Breast epithelium (tissue), 4 donors: Measurements from ENCODE around the gene PDCD2L. TPM values are rescaled to one million over a fixed set of nuclear protein-coding genes. Genes with fewer than 3 reads are reported as not detected.

ENCODE experiments used
- DNase-seq, 2 donors: peaks; one replicate each; pipeline ENCODE4 v3.0.0-alpha.2; 2019; ENCODE audit warnings: low spot score in 2 of 2
- H3K27ac ChIP-seq, 2 donors: fragments of 200-600 bp; sonication (generic) in 1 of 2; one replicate each; pipeline ENCODE4 v1.5.1; 2016 to 2019; ENCODE audit warnings: mild to moderate bottlenecking in 1 of 2
- H3K27me3 ChIP-seq, 2 donors: fragments of 200-600 bp; sonication (generic) in 1 of 2; one replicate each; pipeline versions ENCODE4 v1.5.1 to v1.6.0; 2017 to 2019; ENCODE audit warnings: control low read depth in 1 of 2, mild to moderate bottlenecking in 1 of 2
- H3K36me3 ChIP-seq: fragments of 200-600 bp; one replicate; pipeline ENCODE4 v1.5.1; 2019
- H3K4me1 ChIP-seq, 2 donors: fragments of 200-600 bp; sonication (generic); one replicate each; pipeline ENCODE4 v1.5.1; 2016 to 2019; ENCODE audit warnings: control low read depth in 1 of 2
- H3K4me3 ChIP-seq, 3 donors: fragments of 200-600 bp; sonication (generic); 1 replicate in 2 of 3; 2 replicates in 1 of 3; pipeline ENCODE4 v1.5.1; 2016 to 2019; ENCODE audit warnings: mild to moderate bottlenecking in 3 of 3, moderate library complexity in 2 of 3
- H3K9me3 ChIP-seq, 2 donors: fragments of 200-600 bp; sonication (generic) in 1 of 2; one replicate each; pipeline ENCODE4 v1.5.1; 2016 to 2019; ENCODE audit warnings: control low read depth in 1 of 2
- CTCF ChIP-seq, 3 donors: fragments of 450-650 bp; IDR thresholded peaks; one replicate each; pipeline ENCODE4 v1.5.1; 2016 to 2017; ENCODE audit warnings: antibody characterized with exemption in 3 of 3, mild to moderate bottlenecking in 3 of 3, moderate library complexity in 3 of 3
- POLR2A ChIP-seq: fragments of 450-650 bp; IDR thresholded peaks from one replicate; pipeline ENCODE4 v1.6.1; 2016; ENCODE audit warnings: antibody characterized with exemption, mild to moderate bottlenecking, moderate library complexity
- POLR2AphosphoS5 ChIP-seq, 3 donors: sonication (generic); formaldehyde crosslinking; IDR thresholded peaks; one replicate each; pipeline ENCODE4 v1.6.1; 2017; ENCODE audit warnings: antibody characterized with exemption in 3 of 3
- intact Hi-C: fragments of 100-400 bp; cut with DNase I; formaldehyde crosslinking; loops from one replicate; pipeline ENCODE4 v1.15.1; 2023; ENCODE audit warnings: low total_unique reads
- total RNA-seq, 3 donors: library from RNA; depleted of rRNA; stranded (reverse); fragments of >200 nt; gene quantifications; one replicate each; pipeline ENCODE4 v1.1.0, GENCODE V29; 2016

Gene PDCD2L
- total RNA-seq, 3 donors from 2014 or later: 7.8 to 15.7 (median 10.9) TPM

GRCh38 chr19:34418300-34418699, 14.1 kb downstream of the PDCD2L start:
- Histone ChIP-seq H3K36me3 (no peaks in the 10 kb centered on the region), H3K27ac (no peak overlapping the region), H3K4me1 (no peaks in the 10 kb centered on the region), H3K9me3 (no peaks in the 10 kb centered on the region), H3K27me3 (no peaks in the 10 kb centered on the region), H3K4me3 (no peak overlapping the region)
- intact Hi-C loops: no loop called here
- no peak for DNase-seq
- TF ChIP-seq POLR2AphosphoS5 (IDR thresholded peaks at IDR 0.05) (no peak), CTCF (IDR thresholded peaks at IDR 0.05) (no peak), POLR2A (no peak)

- intact Hi-C loops: no loop called here
- no peak for DNase-seq
- no peak overlapping the region for H3K4me3 ChIP-seq
- H3K36me3 ChIP-seq: no peaks in the 10 kb centered on the region
- H3K9me3 ChIP-seq: no peaks in the 10 kb centered on the region
- no peak for TF ChIP-seq POLR2AphosphoS5 (IDR thresholded peaks at IDR 0.05)
- no peak for TF ChIP-seq CTCF (IDR thresholded peaks at IDR 0.05)
- TF ChIP-seq POLR2A: no peak
- no peaks in the 10 kb centered on the region for H3K27me3 ChIP-seq
- no peaks in the 10 kb centered on the region for H3K4me1 ChIP-seq
- no peak overlapping the region for H3K27ac ChIP-seq
These were observed 22.0 kb downstream of the PDCD2L start for GRCh38 chr19:34426096-34426661.

- no peak for DNase-seq
- Histone ChIP-seq H3K4me1 (no peaks in the 10 kb centered on the region), H3K9me3 (no peaks in the 10 kb centered on the region), H3K27ac (peak overlapping the region; percentile 92 to 94), H3K27me3 (no peaks in the 10 kb centered on the region), H3K36me3 (no peaks in the 10 kb centered on the region), H3K4me3 (peak overlapping the region; percentile 92 to 99 (median 98))
- no peak for TF ChIP-seq CTCF (IDR thresholded peaks at IDR 0.05)
- peak in 2 of 3 donors; percentile 35 to 38 for TF ChIP-seq POLR2AphosphoS5 (IDR thresholded peaks at IDR 0.05)
- intact Hi-C loops: no loop called here
These were observed 24.5 kb downstream of the PDCD2L start for GRCh38 chr19:34428549-34429285.

GRCh38 chr19:34429553-34429952, 25.4 kb downstream of the PDCD2L start:
- no peak for DNase-seq
- Histone ChIP-seq H3K9me3 (no peaks in the 10 kb centered on the region), H3K27ac (peak overlapping the region in 1 of 2 donors; percentile 92), H3K4me3 (peak overlapping the region; percentile 92 to 99 (median 98)), H3K27me3 (no peaks in the 10 kb centered on the region), H3K4me1 (no peaks in the 10 kb centered on the region), H3K36me3 (no peaks in the 10 kb centered on the region)
- TF ChIP-seq CTCF (IDR thresholded peaks at IDR 0.05): no peak
- TF ChIP-seq POLR2A: no peak
- TF ChIP-seq POLR2AphosphoS5 (IDR thresholded peaks at IDR 0.05): no peak
- intact Hi-C loops: no loop called here
